ENCODE results near the gene EHHADH.

DNA sequence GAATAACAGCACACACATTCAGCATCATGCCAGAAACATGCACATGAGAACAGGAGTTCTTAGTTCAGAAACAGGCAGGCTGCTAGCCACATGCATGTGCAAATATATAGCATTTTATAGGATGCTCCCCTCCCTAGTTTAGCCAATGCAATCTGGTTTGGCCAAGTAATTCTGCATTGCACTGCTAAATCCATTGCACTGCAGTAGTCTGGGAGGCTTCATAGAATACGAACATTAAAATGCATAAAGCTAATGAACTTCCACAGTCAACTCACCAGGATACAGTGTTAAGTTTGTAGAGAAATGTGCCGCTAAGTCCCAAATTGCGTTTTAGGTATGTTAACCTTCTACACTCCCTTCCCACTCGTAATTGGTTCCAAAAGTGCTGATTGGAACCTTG, 41.8 kb downstream of the EHHADH start:
- TF ChIP-seq, protein P1, sequence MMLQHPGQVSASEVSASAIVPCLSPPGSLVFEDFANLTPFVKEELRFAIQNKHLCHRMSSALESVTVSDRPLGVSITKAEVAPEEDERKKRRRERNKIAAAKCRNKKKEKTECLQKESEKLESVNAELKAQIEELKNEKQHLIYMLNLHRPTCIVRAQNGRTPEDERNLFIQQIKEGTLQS (IDR thresholded peaks at IDR 0.05): no peak
- TF ChIP-seq CTCF (IDR thresholded peaks at IDR 0.05 in 2 of 3, conservative IDR thresholded peaks at IDR 0.05 in 1 of 3; ENCODE audit: borderline replicate concordance in 1 of 3, insufficient read depth in 1 of 3, low read depth in 2 of 3, low read length in 2 of 3) (no peak), EZH2phosphoT487 (IDR thresholded peaks at IDR 0.05; ENCODE audit: borderline replicate concordance) (no peak), RAD21 (IDR thresholded peaks at IDR 0.05; ENCODE audit: low read depth) (no peak), SP1 (IDR thresholded peaks at IDR 0.05; ENCODE audit: low read depth) (no peak), CEBPB (IDR thresholded peaks at IDR 0.05; ENCODE audit: low read depth) (no peak), POLR2AphosphoS5 (IDR thresholded peaks at IDR 0.05; ENCODE audit: low read depth, low read length) (no peak), POLR2A (IDR thresholded peaks at IDR 0.05; ENCODE audit: borderline replicate concordance, extremely low read depth, insufficient read depth, insufficient read length) (no peak), YY1 (IDR thresholded peaks at IDR 0.05; ENCODE audit: extremely low read depth, insufficient replicate concordance, low read depth, low read length) (no peak), REST (IDR thresholded peaks at IDR 0.05; ENCODE audit: low read depth) (no peak), SIN3A (IDR thresholded peaks at IDR 0.05; ENCODE audit: low read depth) (no peak), ZNF274 (IDR thresholded peaks at IDR 0.05; ENCODE audit: low read depth, low read length) (no peak), EZH2 (IDR thresholded peaks at IDR 0.05) (no peak)
- TF ChIP-seq, protein P2, sequence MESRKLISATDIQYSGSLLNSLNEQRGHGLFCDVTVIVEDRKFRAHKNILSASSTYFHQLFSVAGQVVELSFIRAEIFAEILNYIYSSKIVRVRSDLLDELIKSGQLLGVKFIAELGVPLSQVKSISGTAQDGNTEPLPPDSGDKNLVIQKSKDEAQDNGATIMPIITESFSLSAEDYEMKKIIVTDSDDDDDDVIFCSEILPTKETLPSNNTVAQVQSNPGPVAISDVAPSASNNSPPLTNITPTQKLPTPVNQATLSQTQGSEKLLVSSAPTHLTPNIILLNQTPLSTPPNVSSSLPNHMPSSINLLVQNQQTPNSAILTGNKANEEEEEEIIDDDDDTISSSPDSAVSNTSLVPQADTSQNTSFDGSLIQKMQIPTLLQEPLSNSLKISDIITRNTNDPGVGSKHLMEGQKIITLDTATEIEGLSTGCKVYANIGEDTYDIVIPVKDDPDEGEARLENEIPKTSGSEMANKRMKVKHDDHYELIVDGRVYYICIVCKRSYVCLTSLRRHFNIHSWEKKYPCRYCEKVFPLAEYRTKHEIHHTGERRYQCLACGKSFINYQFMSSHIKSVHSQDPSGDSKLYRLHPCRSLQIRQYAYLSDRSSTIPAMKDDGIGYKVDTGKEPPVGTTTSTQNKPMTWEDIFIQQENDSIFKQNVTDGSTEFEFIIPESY (IDR thresholded peaks at IDR 0.05; ENCODE audit: extremely low read depth, insufficient replicate concordance, low read length): no peak

Measured in HCT116 (cell line).